ENCODE results near the gene TCEA2.

GRCh38 chr20:64110411-64111068 is 47.5 kb downstream of the TCEA2 start:
- TF ChIP-seq CTCF (conservative IDR thresholded peaks at IDR 0.05 in 1 of 2, IDR thresholded peaks at IDR 0.05 in 1 of 2; ENCODE audit: low read depth in 1 of 2, low read length in 2 of 2) (no peak), EZH2 (IDR thresholded peaks at IDR 0.05; ENCODE audit: low read length, missing control alignments) (no peak)

Data from fibroblast of lung (primary cell).